Mesenteric fat pad (tissue), 1 donor: Measurements from ENCODE around the gene NPR1. TPM values are rescaled to one million over a fixed set of nuclear protein-coding genes. Genes with fewer than 3 reads are reported as not detected.
"Not testable (repeated sequence)": the region's sequence is repeated elsewhere in the genome, so short reads cannot be mapped to it uniquely, and the experiment has no call there.

ENCODE experiments used
- DNase-seq: peaks from one replicate; pipeline ENCODE4 v3.0.0-alpha.2; 2020; ENCODE audit warnings: low spot score
- total RNA-seq: library from RNA; stranded (reverse); fragmentation: NEBNext Ultra II Directional; extraction: Animal tissue kit (Norgen Biotek cat#: 25700); gene quantifications from one replicate; pipeline ENCODE4 v1.2.1, GENCODE V29; 2021
- donor health status: DM: yes; HTN: yes; CAD: no.

The NPR1 gene
- total RNA-seq, 1 donor from 2014 or later = 156 TPM

- DNase-seq = peak; percentile 47
Measured at GRCh38 chr1:153649137-153649862, 29.2 kb upstream of the NPR1 start.

- peak; percentile 86 for DNase-seq
Measured at GRCh38 chr1:153649863-153650235, 28.6 kb upstream of the NPR1 start.

- peak; percentile 20 for DNase-seq
Measured at GRCh38 chr1:153651771-153652170, 26.7 kb upstream of the NPR1 start.

- peak; percentile 33 for DNase-seq
Measured at GRCh38 chr1:153652805-153653500, 25.5 kb upstream of the NPR1 start.

GRCh38 chr1:153655333-153655732 lies 23.2 kb upstream of the NPR1 start:
- DNase-seq = peak; percentile 5

- peak; percentile 97 for DNase-seq
Measured at GRCh38 chr1:153658400-153659174, 19.9 kb upstream of the NPR1 start, which contains the start of gene SNAPIN. Gene SNAPIN (plus strand): TSS chr1:153658703. CDS start chr1:153658744, 41 bp downstream.

GRCh38 chr1:153659175-153659534 lies 19.3 kb upstream of the NPR1 start:
- DNase-seq = no peak

- DNase-seq = peak; percentile 82
Measured at GRCh38 chr1:153659656-153660055, 18.8 kb upstream of the NPR1 start.

- DNase-seq = peak; percentile 18
Measured at GRCh38 chr1:153661111-153661708, 17.3 kb upstream of the NPR1 start.

- DNase-seq = no peak
Measured at GRCh38 chr1:153662269-153662668, 16.2 kb upstream of the NPR1 start.

- DNase-seq = peak; percentile 35
Measured at GRCh38 chr1:153663211-153663610, 15.3 kb upstream of the NPR1 start.

- peak; percentile 22 for DNase-seq
Measured at GRCh38 chr1:153667439-153667838, 11.0 kb upstream of the NPR1 start.

GRCh38 chr1:153668672-153669071 lies 9.8 kb upstream of the NPR1 start:
- not testable (repeated sequence) for DNase-seq

GRCh38 chr1:153669606-153670005 lies 8.9 kb upstream of the NPR1 start:
- DNase-seq = no peak

- no peak for DNase-seq
Measured at GRCh38 chr1:153670257-153670858, 8.1 kb upstream of the NPR1 start.

GRCh38 chr1:153670859-153671627 lies 7.4 kb upstream of the NPR1 start, which contains the start of gene ILF2:
Gene ILF2 (minus strand): TSS chr1:153670993. CDS start chr1:153670922, 71 bp downstream.
- DNase-seq = peak; percentile 97

- not testable (repeated sequence) for DNase-seq
Measured at GRCh38 chr1:153671628-153672353, 6.7 kb upstream of the NPR1 start.

GRCh38 chr1:153673511-153673910 lies 5.0 kb upstream of the NPR1 start:
- no peak for DNase-seq

- DNase-seq = no peak
Measured at GRCh38 chr1:153677718-153678518, 570 bp upstream of the NPR1 start.
